ENCODE data around the gene INSR. TPM values are rescaled to one million over a fixed set of nuclear protein-coding genes. Genes with fewer than 3 reads are reported as not detected.

INSR gene
- total RNA-seq, 1 donor from 2014 or later: 7.9 TPM

- no peak for FAIRE-seq
- H3K27me3 ChIP-seq (ENCODE audit: insufficient read depth, low read length): no peaks in the 10 kb centered on the region
- no peak overlapping the region for H3K4me3 ChIP-seq (ENCODE audit: insufficient read depth, low read depth, low read length)
- no peaks in the 10 kb centered on the region for H3K79me2 ChIP-seq (ENCODE audit: insufficient read depth, low read length)
- H3K36me3 ChIP-seq (ENCODE audit: insufficient read depth, low read length): no peaks in the 10 kb centered on the region
- Mint-ChIP-seq H3K27me3 (ENCODE audit: low read depth, unreplicated experiment) (no peaks in the 10 kb centered on the region), H3K27ac (ENCODE audit: unreplicated experiment) (no peak overlapping the region), H3K9me3 (ENCODE audit: unreplicated experiment) (peaks cover 14% of the 10 kb centered on the region), H3K4me3 (ENCODE audit: unreplicated experiment) (no peak overlapping the region), H3K4me1 (ENCODE audit: low read depth, unreplicated experiment) (no peaks in the 10 kb centered on the region), H3K36me3 (ENCODE audit: low read depth, unreplicated experiment) (peaks cover 34% of the 10 kb centered on the region)
- H3K4me2 ChIP-seq (ENCODE audit: low read length): no peak overlapping the region
- no peak for DNase-seq (ENCODE audit: low read depth)
- peaks cover 6% of the 10 kb centered on the region for H3K9me3 ChIP-seq (ENCODE audit: insufficient read depth, low read depth, low read length)
- H3K9ac ChIP-seq (ENCODE audit: low read length): no peak overlapping the region
- TF ChIP-seq CTCF (IDR thresholded peaks at IDR 0.05; ENCODE audit: insufficient read depth, low read depth, low read length): no peak
- TF ChIP-seq EZH2 (IDR thresholded peaks at IDR 0.05; ENCODE audit: insufficient read depth, low read length): no peak
- no peaks in the 10 kb centered on the region for H4K20me1 ChIP-seq (ENCODE audit: insufficient read depth, low read length)
- H2AFZ ChIP-seq (ENCODE audit: low read depth, low read length): no peak overlapping the region
- H3K4me1 ChIP-seq (ENCODE audit: insufficient read depth, low read length): no peaks in the 10 kb centered on the region
- no peak overlapping the region for H3K27ac ChIP-seq (ENCODE audit: low read depth, low read length)
Measured at GRCh38 chr19:7126132-7126531, 168.1 kb downstream of the INSR start.

- no peaks in the 10 kb centered on the region for H4K20me1 ChIP-seq (ENCODE audit: insufficient read depth, low read length)
- Mint-ChIP-seq H3K9me3 (ENCODE audit: unreplicated experiment) (peaks cover 14% of the 10 kb centered on the region), H3K36me3 (ENCODE audit: low read depth, unreplicated experiment) (peaks cover 30% of the 10 kb centered on the region), H3K4me3 (ENCODE audit: unreplicated experiment) (no peak overlapping the region), H3K4me1 (ENCODE audit: low read depth, unreplicated experiment) (no peaks in the 10 kb centered on the region), H3K27ac (ENCODE audit: unreplicated experiment) (no peak overlapping the region), H3K27me3 (ENCODE audit: low read depth, unreplicated experiment) (no peaks in the 10 kb centered on the region)
- no peak overlapping the region for H3K4me3 ChIP-seq (ENCODE audit: insufficient read depth, low read depth, low read length)
- H3K9ac ChIP-seq (ENCODE audit: low read length): no peak overlapping the region
- H3K4me1 ChIP-seq (ENCODE audit: insufficient read depth, low read length): no peaks in the 10 kb centered on the region
- no peaks in the 10 kb centered on the region for H3K36me3 ChIP-seq (ENCODE audit: insufficient read depth, low read length)
- H3K27ac ChIP-seq (ENCODE audit: low read depth, low read length): no peak overlapping the region
- H3K4me2 ChIP-seq (ENCODE audit: low read length): no peak overlapping the region
- H3K27me3 ChIP-seq (ENCODE audit: insufficient read depth, low read length): no peaks in the 10 kb centered on the region
- DNase-seq (ENCODE audit: low read depth): no peak
- peaks cover 6% of the 10 kb centered on the region for H3K9me3 ChIP-seq (ENCODE audit: insufficient read depth, low read depth, low read length)
- no peaks in the 10 kb centered on the region for H3K79me2 ChIP-seq (ENCODE audit: insufficient read depth, low read length)
- FAIRE-seq: no peak
- TF ChIP-seq EZH2 (IDR thresholded peaks at IDR 0.05; ENCODE audit: insufficient read depth, low read length): no peak
- TF ChIP-seq CTCF (IDR thresholded peaks at IDR 0.05; ENCODE audit: insufficient read depth, low read depth, low read length): no peak
- H2AFZ ChIP-seq (ENCODE audit: low read depth, low read length): no peak overlapping the region
Measured at GRCh38 chr19:7125221-7125620, 169.0 kb downstream of the INSR start.

- Histone ChIP-seq H3K36me3 (ENCODE audit: insufficient read depth, low read length) (no peaks in the 10 kb centered on the region), H3K4me1 (ENCODE audit: insufficient read depth, low read length) (no peaks in the 10 kb centered on the region), H3K4me3 (ENCODE audit: insufficient read depth, low read depth, low read length) (no peak overlapping the region), H2AFZ (ENCODE audit: low read depth, low read length) (no peak overlapping the region), H3K9me3 (ENCODE audit: insufficient read depth, low read depth, low read length) (peaks cover 6% of the 10 kb centered on the region), H3K79me2 (ENCODE audit: insufficient read depth, low read length) (no peaks in the 10 kb centered on the region), H3K27ac (ENCODE audit: low read depth, low read length) (no peak overlapping the region), H3K27me3 (ENCODE audit: insufficient read depth, low read length) (no peaks in the 10 kb centered on the region), H4K20me1 (ENCODE audit: insufficient read depth, low read length) (no peaks in the 10 kb centered on the region), H3K9ac (ENCODE audit: low read length) (no peak overlapping the region), H3K4me2 (ENCODE audit: low read length) (no peak overlapping the region)
- Mint-ChIP-seq H3K27ac (ENCODE audit: unreplicated experiment) (no peak overlapping the region), H3K36me3 (ENCODE audit: low read depth, unreplicated experiment) (peaks cover 26% of the 10 kb centered on the region), H3K4me3 (ENCODE audit: unreplicated experiment) (no peak overlapping the region), H3K9me3 (ENCODE audit: unreplicated experiment) (peaks cover 14% of the 10 kb centered on the region), H3K4me1 (ENCODE audit: low read depth, unreplicated experiment) (no peaks in the 10 kb centered on the region), H3K27me3 (ENCODE audit: low read depth, unreplicated experiment) (no peaks in the 10 kb centered on the region)
- FAIRE-seq (no peak), DNase-seq (ENCODE audit: low read depth) (no peak)
- no peak for TF ChIP-seq CTCF (IDR thresholded peaks at IDR 0.05; ENCODE audit: insufficient read depth, low read depth, low read length)
- no peak for TF ChIP-seq EZH2 (IDR thresholded peaks at IDR 0.05; ENCODE audit: insufficient read depth, low read length)
Measured at GRCh38 chr19:7124782-7125181, 169.4 kb downstream of the INSR start.

All from astrocyte (in vitro differentiated cells and primary cell).